IMR-90 (cell line): Measurements from ENCODE around the gene CD8B2.

ENCODE experiments used
- BHLHE40 ChIP-seq: fragments of 150-350 bp; IDR thresholded peaks from 2 replicates; pipeline ENCODE4 v1.6.1; 2016; ENCODE audit warnings: mild to moderate bottlenecking, low read depth, low read length
- CEBPB ChIP-seq: IDR thresholded peaks from 2 replicates; pipeline ENCODE4 v1.6.1; 2012; ENCODE audit warnings: low read depth, low read length, improper control_type of control experiment
- CHD1 ChIP-seq: IDR thresholded peaks from 2 replicates; pipeline ENCODE4 v1.6.1; 2012; ENCODE audit warnings: low read depth, low read length, improper control_type of control experiment
- CTCF ChIP-seq: conservative IDR thresholded peaks from 2 replicates; pipeline ENCODE4 v1.5.1; 2012; ENCODE audit warnings: mild to moderate bottlenecking, low read depth, low read length, improper control_type of control experiment
- MAFK ChIP-seq: IDR thresholded peaks from 2 replicates; pipeline ENCODE4 v1.6.1; 2012; ENCODE audit warnings: low read depth, low read length, improper control_type of control experiment
- MXI1 ChIP-seq: IDR thresholded peaks from 2 replicates; pipeline ENCODE4 v1.6.1; 2012; ENCODE audit warnings: low read depth, mild to moderate bottlenecking, low read length, moderate library complexity, borderline replicate concordance
- NFE2L2 ChIP-seq: fragments of 150-350 bp; IDR thresholded peaks from 2 replicates; pipeline ENCODE4 v1.6.1; 2016; ENCODE audit warnings: low read depth, mild to moderate bottlenecking, low read length
- POLR2A ChIP-seq: IDR thresholded peaks from 2 replicates; pipeline ENCODE4 v1.6.1; 2012; ENCODE audit warnings: mild to moderate bottlenecking, low read depth, low read length
- RAD21 ChIP-seq: IDR thresholded peaks from 2 replicates; pipeline ENCODE4 v1.6.1; 2012; ENCODE audit warnings: low read length, improper control_type of control experiment
- RCOR1 ChIP-seq: IDR thresholded peaks from 2 replicates; pipeline ENCODE4 v1.6.1; 2012; ENCODE audit warnings: mild to moderate bottlenecking, low read length, improper control_type of control experiment; ENCODE audit not compliant: insufficient replicate concordance
- RFX5 ChIP-seq: IDR thresholded peaks from 2 replicates; pipeline ENCODE4 v1.8.0; 2012; ENCODE audit warnings: low read depth, mild to moderate bottlenecking, low read length, moderate library complexity
- SMC3 ChIP-seq: fragments of 150-350 bp; IDR thresholded peaks from 2 replicates; pipeline ENCODE4 v1.6.1; 2016; ENCODE audit warnings: low read depth, mild to moderate bottlenecking, antibody characterized with exemption, low read length, moderate library complexity
- USF2 ChIP-seq: fragments of 150-350 bp; IDR thresholded peaks from 2 replicates; pipeline ENCODE4 v1.6.1; 2017; ENCODE audit warnings: mild to moderate bottlenecking, antibody characterized with exemption, low read length, low read depth
- TF ChIP-seq, protein P1 (sequence below): fragments of 150-350 bp; IDR thresholded peaks from 2 replicates; pipeline ENCODE4 v1.6.1; 2016; ENCODE audit warnings: low read depth, mild to moderate bottlenecking, low read length, moderate library complexity, borderline replicate concordance

- TF ChIP-seq POLR2A = no peak
- no peak for TF ChIP-seq CTCF
- no peak for TF ChIP-seq RFX5
- TF ChIP-seq BHLHE40 = no peak
- no peak for TF ChIP-seq USF2
- TF ChIP-seq RAD21 = no peak
- TF ChIP-seq MAFK = no peak
- TF ChIP-seq CHD1 = no peak
- no peak for TF ChIP-seq SMC3
- no peak for TF ChIP-seq CEBPB
- TF ChIP-seq, protein P1, sequence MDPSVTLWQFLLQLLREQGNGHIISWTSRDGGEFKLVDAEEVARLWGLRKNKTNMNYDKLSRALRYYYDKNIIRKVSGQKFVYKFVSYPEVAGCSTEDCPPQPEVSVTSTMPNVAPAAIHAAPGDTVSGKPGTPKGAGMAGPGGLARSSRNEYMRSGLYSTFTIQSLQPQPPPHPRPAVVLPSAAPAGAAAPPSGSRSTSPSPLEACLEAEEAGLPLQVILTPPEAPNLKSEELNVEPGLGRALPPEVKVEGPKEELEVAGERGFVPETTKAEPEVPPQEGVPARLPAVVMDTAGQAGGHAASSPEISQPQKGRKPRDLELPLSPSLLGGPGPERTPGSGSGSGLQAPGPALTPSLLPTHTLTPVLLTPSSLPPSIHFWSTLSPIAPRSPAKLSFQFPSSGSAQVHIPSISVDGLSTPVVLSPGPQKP = no peak
- TF ChIP-seq MXI1 = no peak
- TF ChIP-seq NFE2L2 = no peak
- TF ChIP-seq RCOR1 = no peak
These were observed 57.8 kb downstream of the CD8B2 start for GRCh38 chr2:106545007-106545406.
